Astrocyte (in vitro differentiated cells and primary cell): ENCODE results near the gene UCHL5.

Experiments used
- EZH2 ChIP-seq: IDR thresholded peaks from 2 replicates; pipeline ENCODE4 v1.6.1; 2012; ENCODE audit warnings: mild to moderate bottlenecking, low read length, inconsistent platforms; ENCODE audit not compliant: insufficient read depth
- TF ChIP-seq, protein P1 (sequence below): IDR thresholded peaks from 2 replicates; pipeline ENCODE4 v1.5.1; 2011; ENCODE audit warnings: low read depth, mild to moderate bottlenecking, inconsistent platforms, low read length, moderate library complexity; ENCODE audit not compliant: insufficient read depth

DNA sequence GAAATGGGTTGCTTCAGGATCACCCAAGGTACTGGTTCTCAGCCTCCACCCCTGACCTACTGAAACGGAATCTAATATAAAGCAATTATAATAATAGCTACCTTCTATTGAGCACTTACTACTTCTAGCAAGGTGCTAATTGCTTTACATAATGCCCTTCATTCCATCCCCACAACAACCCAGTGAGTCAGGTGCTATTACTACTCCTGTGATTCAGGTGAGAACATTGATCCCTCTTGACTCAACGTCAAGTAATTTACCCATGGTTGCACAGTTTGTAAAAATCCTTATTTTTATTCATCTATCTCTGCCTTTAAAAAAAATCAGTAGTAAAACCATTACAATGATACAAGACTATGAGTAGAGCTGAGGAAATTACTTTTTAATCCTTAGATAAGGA lies 85.2 kb downstream of the UCHL5 start:
- TF ChIP-seq, protein P1, sequence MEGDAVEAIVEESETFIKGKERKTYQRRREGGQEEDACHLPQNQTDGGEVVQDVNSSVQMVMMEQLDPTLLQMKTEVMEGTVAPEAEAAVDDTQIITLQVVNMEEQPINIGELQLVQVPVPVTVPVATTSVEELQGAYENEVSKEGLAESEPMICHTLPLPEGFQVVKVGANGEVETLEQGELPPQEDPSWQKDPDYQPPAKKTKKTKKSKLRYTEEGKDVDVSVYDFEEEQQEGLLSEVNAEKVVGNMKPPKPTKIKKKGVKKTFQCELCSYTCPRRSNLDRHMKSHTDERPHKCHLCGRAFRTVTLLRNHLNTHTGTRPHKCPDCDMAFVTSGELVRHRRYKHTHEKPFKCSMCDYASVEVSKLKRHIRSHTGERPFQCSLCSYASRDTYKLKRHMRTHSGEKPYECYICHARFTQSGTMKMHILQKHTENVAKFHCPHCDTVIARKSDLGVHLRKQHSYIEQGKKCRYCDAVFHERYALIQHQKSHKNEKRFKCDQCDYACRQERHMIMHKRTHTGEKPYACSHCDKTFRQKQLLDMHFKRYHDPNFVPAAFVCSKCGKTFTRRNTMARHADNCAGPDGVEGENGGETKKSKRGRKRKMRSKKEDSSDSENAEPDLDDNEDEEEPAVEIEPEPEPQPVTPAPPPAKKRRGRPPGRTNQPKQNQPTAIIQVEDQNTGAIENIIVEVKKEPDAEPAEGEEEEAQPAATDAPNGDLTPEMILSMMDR, result no peak
- TF ChIP-seq EZH2, result no peak
